HCT116 (cell line): ENCODE measurements around the gene HIPK3. TPM values are rescaled to one million over a fixed set of nuclear protein-coding genes. Genes with fewer than 3 reads are reported as not detected.
A peak's percentile ranks its signal among the peaks of the same experiment; 100 is the strongest.

ENCODE experiments used
- ATAC-seq: fragments of 200-7000 bp; cut with Tn5 transposase; 2 replicates; pipeline ENCODE4 v1.9.1; 2020; ENCODE audit warnings: mild to moderate bottlenecking, moderate library complexity
- BruUV-seq: library from RNA; stranded (reverse); fragments of 400-500 nt; replicated peaks from 2 replicates; lab custom pipeline; 2021; lab: Mats Ljungman, UMichigan
- CTCF ChIA-PET: fragments of 300-600 bp; sonication (Branson Sonifier 250); formaldehyde crosslinking; loops from one replicate; lab custom pipeline; 2021; ENCODE audit warnings: antibody characterized with exemption; lab: Charles Lee
- POLR2A ChIA-PET: fragments of 300-600, 350-600 bp; sonication (Branson Sonifier 250); formaldehyde crosslinking; loops from one replicate; lab custom pipeline; 2021; ENCODE audit warnings: antibody characterized with exemption; lab: Charles Lee
- RAD21 ChIA-PET, 2 experiments: fragments of 300-600 bp; sonication (Branson Sonifier 250); formaldehyde crosslinking; loops; one replicate each; lab custom pipeline; 2023; ENCODE audit warnings: low total read pairs in 2 of 2; ENCODE audit not compliant: uncharacterized antibody in 2 of 2, unreplicated experiment in 2 of 2, low non-redundant PET in 1 of 2; lab: Charles Lee
- DNase-seq: peaks from one replicate; pipeline ENCODE4 v3.0.0-alpha.2; 2010; ENCODE audit warnings: low read depth, low spot score
- H2AFZ ChIP-seq: fragments of 200-600 bp; shearing (Covaris generic), sonication (generic); 2 replicates; pipeline ENCODE4 v1.6.1; 2017; ENCODE audit warnings: low read depth, mixed run types, mixed read lengths, antibody characterized with exemption, low read length; ENCODE audit not compliant: poor library complexity, severe bottlenecking
- H3K27ac ChIP-seq: 2 replicates; pipeline ENCODE4 v1.5.1; 2012; ENCODE audit warnings: low read depth, low read length
- H3K27me3 ChIP-seq: fragments of 200-600 bp; sonication (generic); 2 replicates; pipeline ENCODE4 v1.6.1; 2016; ENCODE audit warnings: mixed run types, low read length, mixed read lengths; ENCODE audit not compliant: insufficient read depth
- H3K36me3 ChIP-seq, 2 experiments: fragments of 200-500 bp in 1 of 2; fragments of 200-600 bp in 1 of 2; sonication (Bioruptor generic) in 1 of 2; sonication (generic) in 1 of 2; 2 replicates each; pipeline versions ENCODE4 v1.5.1 to v1.6.1; 2014 to 2016; ENCODE audit warnings: low read length in 2 of 2, inconsistent platforms in 1 of 2, mixed read lengths in 1 of 2, mixed run types in 1 of 2; ENCODE audit not compliant: insufficient read depth in 2 of 2, control insufficient read depth in 1 of 2
- H3K4me1 ChIP-seq, 2 experiments: fragments of 200-600 bp in 1 of 2; sonication (generic) in 1 of 2; 2 replicates each; pipeline versions ENCODE4 v1.5.1 to v1.6.1; 2012 to 2017; ENCODE audit warnings: low read length in 2 of 2, inconsistent platforms in 1 of 2, mild to moderate bottlenecking in 1 of 2, mixed read lengths in 1 of 2, mixed run types in 1 of 2, moderate library complexity in 1 of 2; ENCODE audit not compliant: insufficient read depth in 2 of 2, control insufficient read depth in 1 of 2
- H3K4me2 ChIP-seq: fragments of 200-600 bp; sonication (generic); 2 replicates; pipeline ENCODE4 v1.6.1; 2017; ENCODE audit warnings: mixed run types, low read length, mixed read lengths
- H3K4me3 ChIP-seq, 2 experiments: fragments of 200-600 bp in 1 of 2; sonication (generic) in 1 of 2; replicated peaks in 1 of 2; 2 replicates each; pipeline ENCODE4 v1.5.1; 2011 to 2016; ENCODE audit warnings: low read length in 2 of 2, control low read depth in 1 of 2, low read depth in 1 of 2, mild to moderate bottlenecking in 1 of 2, mixed read lengths in 1 of 2, mixed run types in 1 of 2
- H3K79me2 ChIP-seq: fragments of 200-600 bp; sonication (generic); 2 replicates; pipeline ENCODE4 v1.6.1; 2017; ENCODE audit warnings: mild to moderate bottlenecking, mixed run types, low read length, moderate library complexity, mixed read lengths; ENCODE audit not compliant: insufficient read depth
- H3K9ac ChIP-seq: fragments of 200-600 bp; sonication (generic); 2 replicates; pipeline ENCODE4 v1.6.1; 2016; ENCODE audit warnings: low read length, mixed read lengths
- H3K9me2 ChIP-seq: fragments of 200-600 bp; sonication (generic), shearing (Covaris generic); 2 replicates; pipeline ENCODE4 v1.6.1; 2017; ENCODE audit warnings: mixed run types, mild to moderate bottlenecking, moderate library complexity; ENCODE audit not compliant: insufficient read depth
- H3K9me3 ChIP-seq, 2 experiments: fragments of 200-500 bp in 1 of 2; fragments of 200-600 bp in 1 of 2; sonication (Bioruptor generic) in 1 of 2; sonication (generic) in 1 of 2; 2 replicates each; pipeline ENCODE4 v1.6.1; 2014 to 2017; ENCODE audit warnings: low read length in 2 of 2, mixed read lengths in 2 of 2, inconsistent platforms in 1 of 2, low read depth in 1 of 2, mild to moderate bottlenecking in 1 of 2, mixed run types in 1 of 2, moderate library complexity in 1 of 2; ENCODE audit not compliant: control insufficient read depth in 1 of 2, insufficient read depth in 1 of 2
- H4K20me1 ChIP-seq: fragments of 200-600 bp; sonication (generic), shearing (Covaris generic); 2 replicates; pipeline ENCODE4 v1.6.1; 2017; ENCODE audit warnings: mixed run types, mild to moderate bottlenecking, moderate library complexity; ENCODE audit not compliant: insufficient read depth
- CBX3 ChIP-seq: IDR thresholded peaks from 2 replicates; pipeline ENCODE4 v1.6.1; 2012; ENCODE audit warnings: low read depth
- EGR1 ChIP-seq: IDR thresholded peaks from 2 replicates; pipeline ENCODE4 v1.6.1; 2012; ENCODE audit warnings: low read depth
- ELF1 ChIP-seq: IDR thresholded peaks from 2 replicates; pipeline ENCODE4 v1.6.1; 2012; ENCODE audit warnings: low read depth, borderline replicate concordance
- EZH2phosphoT487 ChIP-seq: fragments of 200-600 bp; IDR thresholded peaks from 2 replicates; pipeline ENCODE4 v1.6.1; 2018; ENCODE audit warnings: antibody characterized with exemption, borderline replicate concordance
- FOSL1 ChIP-seq: IDR thresholded peaks from 2 replicates; pipeline ENCODE4 v1.6.1; 2012; ENCODE audit warnings: low read depth
- POLR2A ChIP-seq: IDR thresholded peaks from 2 replicates; pipeline ENCODE4 v1.7.0; 2011; ENCODE audit warnings: borderline replicate concordance; ENCODE audit not compliant: insufficient read depth, insufficient read length; ENCODE audit errors: extremely low read depth
- POLR2AphosphoS5 ChIP-seq: IDR thresholded peaks from 2 replicates; pipeline ENCODE4 v1.6.1; 2011; ENCODE audit warnings: mild to moderate bottlenecking, low read depth, low read length, moderate library complexity
- SP1 ChIP-seq: IDR thresholded peaks from 2 replicates; pipeline ENCODE4 v1.6.1; 2012; ENCODE audit warnings: low read depth
- TCF7L2 ChIP-seq: IDR thresholded peaks from 2 replicates; pipeline ENCODE4 v1.7.0; 2011; ENCODE audit warnings: borderline replicate concordance, inconsistent platforms; ENCODE audit not compliant: insufficient read depth, insufficient read length; ENCODE audit errors: extremely low read depth
- YY1 ChIP-seq: IDR thresholded peaks from 2 replicates; pipeline ENCODE4 v1.6.1; 2011; ENCODE audit warnings: low read length, low read depth, moderate library complexity, mild to moderate bottlenecking; ENCODE audit not compliant: insufficient replicate concordance; ENCODE audit errors: extremely low read depth
- ZFX ChIP-seq: fragments of 450-650 bp; IDR thresholded peaks from 2 replicates; pipeline ENCODE4 v1.6.1; 2017
- ZNF274 ChIP-seq: fragments of 200-500 bp; sonication (Bioruptor generic); IDR thresholded peaks from 2 replicates; pipeline ENCODE4 v1.6.1; 2014; ENCODE audit warnings: mild to moderate bottlenecking, low read depth, low read length, inconsistent platforms
- intact Hi-C: fragments of 100-400 bp; cut with micrococcal nuclease; formaldehyde crosslinking; loops from 2 replicates; pipeline ENCODE4 v1.10.0; 2022
- total RNA-seq: library from RNA; stranded (reverse); gene quantifications from one replicate; pipeline ENCODE4 v1.2.1, GENCODE V29; 2021; ENCODE audit not compliant: unreplicated experiment
- TF ChIP-seq, protein P1 (sequence below): IDR thresholded peaks from 2 replicates; pipeline ENCODE4 v1.6.1; 2012; ENCODE audit warnings: low read depth
- TF ChIP-seq, protein P2 (sequence below): IDR thresholded peaks from 2 replicates; pipeline ENCODE4 v1.6.1; 2011; ENCODE audit warnings: mild to moderate bottlenecking, low read length, moderate library complexity; ENCODE audit not compliant: insufficient replicate concordance; ENCODE audit errors: extremely low read depth
- TF ChIP-seq, protein P3 (sequence below): IDR thresholded peaks from 2 replicates; pipeline ENCODE4 v1.6.1; 2012
- TF ChIP-seq, protein P4 (sequence below), 3 experiments: fragments of 200-600 bp in 1 of 3; sonication (generic) in 1 of 3; IDR thresholded peaks in 2 of 3; conservative IDR thresholded peaks in 1 of 3; 2 replicates each; pipeline ENCODE4 v1.5.1; 2012 to 2017; ENCODE audit warnings: low read depth in 2 of 3, low read length in 2 of 3, antibody characterized with exemption in 1 of 3, borderline replicate concordance in 1 of 3, control low read depth in 1 of 3, mild to moderate bottlenecking in 1 of 3, mixed read lengths in 1 of 3, mixed run types in 1 of 3, moderate library complexity in 1 of 3; ENCODE audit not compliant: insufficient read depth in 1 of 3

HIPK3 gene
- total RNA-seq, 1 experiment from 2014 or later = 35.2 TPM

DNA sequence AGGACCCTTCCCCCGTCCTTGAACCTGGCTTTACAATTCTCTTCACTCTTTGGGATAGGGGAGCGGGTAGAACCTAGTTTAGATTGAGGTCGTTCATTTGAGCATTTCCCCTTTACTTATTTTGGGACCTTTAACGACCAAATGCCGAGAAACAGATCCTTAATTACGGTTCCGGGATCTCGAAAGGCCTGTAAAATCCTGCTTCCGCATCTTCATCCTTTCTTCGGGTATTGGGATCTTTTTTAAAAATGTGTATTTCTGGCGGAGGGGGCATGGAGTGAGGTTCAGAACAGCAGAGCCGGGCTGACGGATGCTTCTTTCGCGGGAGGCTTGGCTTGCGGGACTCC lies 395 bp upstream of the HIPK3 start:
- Histone ChIP-seq H3K4me1 (peaks cover 16 to 31% of the 10 kb centered on the region in 2 experiments; a peak in 3 of 4 replicates), H4K20me1 (peaks cover 15% of the 10 kb centered on the region; the same call in 1 of the 2 replicates), H3K4me3 (peak overlapping the region; percentile 83 to 92), H3K9me3 (no peaks in the 10 kb centered on the region), H2AFZ (peak overlapping the region; percentile 83), H3K27ac (peak overlapping the region; percentile 99), H3K27me3 (no peaks in the 10 kb centered on the region), H3K9me2 (no peaks in the 10 kb centered on the region), H3K4me2 (peak overlapping the region; percentile 76), H3K9ac (peak overlapping the region; percentile 98), H3K36me3 (no peaks in the 10 kb centered on the region), H3K79me2 (peaks cover 37% of the 10 kb centered on the region)
- ATAC-seq (no peak), DNase-seq (no peak)
- ChIA-PET CTCF (no interaction called here), RAD21 (no interaction called here), POLR2A (no interaction called here)
- intact Hi-C loops = loop anchor here (5.0 kb wide), 1 partner anchor 94 kb away; the partner anchor contains the start of gene CSTF3
- TF ChIP-seq YY1 = no peak
- TF ChIP-seq ZFX = no peak
- TF ChIP-seq POLR2AphosphoS5 = no peak
- TF ChIP-seq, protein P1, sequence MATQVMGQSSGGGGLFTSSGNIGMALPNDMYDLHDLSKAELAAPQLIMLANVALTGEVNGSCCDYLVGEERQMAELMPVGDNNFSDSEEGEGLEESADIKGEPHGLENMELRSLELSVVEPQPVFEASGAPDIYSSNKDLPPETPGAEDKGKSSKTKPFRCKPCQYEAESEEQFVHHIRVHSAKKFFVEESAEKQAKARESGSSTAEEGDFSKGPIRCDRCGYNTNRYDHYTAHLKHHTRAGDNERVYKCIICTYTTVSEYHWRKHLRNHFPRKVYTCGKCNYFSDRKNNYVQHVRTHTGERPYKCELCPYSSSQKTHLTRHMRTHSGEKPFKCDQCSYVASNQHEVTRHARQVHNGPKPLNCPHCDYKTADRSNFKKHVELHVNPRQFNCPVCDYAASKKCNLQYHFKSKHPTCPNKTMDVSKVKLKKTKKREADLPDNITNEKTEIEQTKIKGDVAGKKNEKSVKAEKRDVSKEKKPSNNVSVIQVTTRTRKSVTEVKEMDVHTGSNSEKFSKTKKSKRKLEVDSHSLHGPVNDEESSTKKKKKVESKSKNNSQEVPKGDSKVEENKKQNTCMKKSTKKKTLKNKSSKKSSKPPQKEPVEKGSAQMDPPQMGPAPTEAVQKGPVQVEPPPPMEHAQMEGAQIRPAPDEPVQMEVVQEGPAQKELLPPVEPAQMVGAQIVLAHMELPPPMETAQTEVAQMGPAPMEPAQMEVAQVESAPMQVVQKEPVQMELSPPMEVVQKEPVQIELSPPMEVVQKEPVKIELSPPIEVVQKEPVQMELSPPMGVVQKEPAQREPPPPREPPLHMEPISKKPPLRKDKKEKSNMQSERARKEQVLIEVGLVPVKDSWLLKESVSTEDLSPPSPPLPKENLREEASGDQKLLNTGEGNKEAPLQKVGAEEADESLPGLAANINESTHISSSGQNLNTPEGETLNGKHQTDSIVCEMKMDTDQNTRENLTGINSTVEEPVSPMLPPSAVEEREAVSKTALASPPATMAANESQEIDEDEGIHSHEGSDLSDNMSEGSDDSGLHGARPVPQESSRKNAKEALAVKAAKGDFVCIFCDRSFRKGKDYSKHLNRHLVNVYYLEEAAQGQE = no peak
- no peak for TF ChIP-seq EGR1
- TF ChIP-seq SP1 = no peak
- TF ChIP-seq, protein P2, sequence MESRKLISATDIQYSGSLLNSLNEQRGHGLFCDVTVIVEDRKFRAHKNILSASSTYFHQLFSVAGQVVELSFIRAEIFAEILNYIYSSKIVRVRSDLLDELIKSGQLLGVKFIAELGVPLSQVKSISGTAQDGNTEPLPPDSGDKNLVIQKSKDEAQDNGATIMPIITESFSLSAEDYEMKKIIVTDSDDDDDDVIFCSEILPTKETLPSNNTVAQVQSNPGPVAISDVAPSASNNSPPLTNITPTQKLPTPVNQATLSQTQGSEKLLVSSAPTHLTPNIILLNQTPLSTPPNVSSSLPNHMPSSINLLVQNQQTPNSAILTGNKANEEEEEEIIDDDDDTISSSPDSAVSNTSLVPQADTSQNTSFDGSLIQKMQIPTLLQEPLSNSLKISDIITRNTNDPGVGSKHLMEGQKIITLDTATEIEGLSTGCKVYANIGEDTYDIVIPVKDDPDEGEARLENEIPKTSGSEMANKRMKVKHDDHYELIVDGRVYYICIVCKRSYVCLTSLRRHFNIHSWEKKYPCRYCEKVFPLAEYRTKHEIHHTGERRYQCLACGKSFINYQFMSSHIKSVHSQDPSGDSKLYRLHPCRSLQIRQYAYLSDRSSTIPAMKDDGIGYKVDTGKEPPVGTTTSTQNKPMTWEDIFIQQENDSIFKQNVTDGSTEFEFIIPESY = no peak
- no peak for TF ChIP-seq ZNF274
- TF ChIP-seq TCF7L2 = no peak
- no peak for TF ChIP-seq POLR2A
- TF ChIP-seq CBX3 = no peak
- no peak for TF ChIP-seq EZH2phosphoT487
- TF ChIP-seq, protein P3, sequence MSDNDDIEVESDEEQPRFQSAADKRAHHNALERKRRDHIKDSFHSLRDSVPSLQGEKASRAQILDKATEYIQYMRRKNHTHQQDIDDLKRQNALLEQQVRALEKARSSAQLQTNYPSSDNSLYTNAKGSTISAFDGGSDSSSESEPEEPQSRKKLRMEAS = no peak
- TF ChIP-seq ELF1 = no peak
- TF ChIP-seq, protein P4, sequence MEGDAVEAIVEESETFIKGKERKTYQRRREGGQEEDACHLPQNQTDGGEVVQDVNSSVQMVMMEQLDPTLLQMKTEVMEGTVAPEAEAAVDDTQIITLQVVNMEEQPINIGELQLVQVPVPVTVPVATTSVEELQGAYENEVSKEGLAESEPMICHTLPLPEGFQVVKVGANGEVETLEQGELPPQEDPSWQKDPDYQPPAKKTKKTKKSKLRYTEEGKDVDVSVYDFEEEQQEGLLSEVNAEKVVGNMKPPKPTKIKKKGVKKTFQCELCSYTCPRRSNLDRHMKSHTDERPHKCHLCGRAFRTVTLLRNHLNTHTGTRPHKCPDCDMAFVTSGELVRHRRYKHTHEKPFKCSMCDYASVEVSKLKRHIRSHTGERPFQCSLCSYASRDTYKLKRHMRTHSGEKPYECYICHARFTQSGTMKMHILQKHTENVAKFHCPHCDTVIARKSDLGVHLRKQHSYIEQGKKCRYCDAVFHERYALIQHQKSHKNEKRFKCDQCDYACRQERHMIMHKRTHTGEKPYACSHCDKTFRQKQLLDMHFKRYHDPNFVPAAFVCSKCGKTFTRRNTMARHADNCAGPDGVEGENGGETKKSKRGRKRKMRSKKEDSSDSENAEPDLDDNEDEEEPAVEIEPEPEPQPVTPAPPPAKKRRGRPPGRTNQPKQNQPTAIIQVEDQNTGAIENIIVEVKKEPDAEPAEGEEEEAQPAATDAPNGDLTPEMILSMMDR (IDR thresholded peaks at IDR 0.05 in 2 of 3, conservative IDR thresholded peaks at IDR 0.05 in 1 of 3; ENCODE audit: borderline replicate concordance in 1 of 3, insufficient read depth in 1 of 3, low read depth in 2 of 3, low read length in 2 of 3) = no peak
- no peak for TF ChIP-seq FOSL1
- BruUV-seq = no TSS peak
